GM19463 (cell line): ENCODE results near the gene FYCO1.
"Not testable (repeated sequence)": the region's sequence is repeated elsewhere in the genome, so short reads cannot be mapped to it uniquely, and the experiment has no call there.

Source experiments
- ATAC-seq: cut with Tn5 transposase; IDR thresholded peaks from one replicate; pipeline ENCODE4 v1.9.1; 2021; ENCODE audit warnings: mild to moderate bottlenecking, moderate library complexity; ENCODE audit not compliant: unreplicated experiment

FYCO1 gene

DNA sequence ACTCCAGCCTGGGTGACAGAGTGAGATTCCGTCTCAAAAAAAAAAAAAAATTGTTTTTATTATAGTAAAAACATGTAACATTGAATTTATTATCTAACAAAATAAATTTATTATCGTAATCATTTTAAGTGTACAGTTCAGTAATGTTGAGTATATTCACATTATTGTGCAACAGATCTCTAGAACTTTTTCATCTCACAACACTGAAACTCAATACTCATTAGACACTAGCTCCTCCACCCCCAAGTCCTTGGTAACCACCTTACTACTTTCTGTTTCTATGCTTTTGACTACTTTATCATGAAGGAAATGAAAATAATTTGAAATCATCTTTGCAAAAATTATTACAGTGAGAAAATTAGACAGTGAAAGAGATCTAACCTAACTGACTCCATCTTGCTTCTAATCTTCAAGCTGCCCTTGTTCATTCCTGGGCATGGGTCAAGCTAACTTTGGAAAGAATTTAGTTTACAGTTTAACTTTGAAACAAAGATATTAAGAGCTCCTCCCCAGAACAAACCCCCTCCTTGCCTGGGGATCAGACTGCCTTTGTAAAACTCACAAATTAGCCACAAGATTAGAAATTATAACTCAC lies 15.0 kb upstream of the FYCO1 start:
- ATAC-seq: no peak

- ATAC-seq: no peak
These were observed 12.4 kb upstream of the FYCO1 start for GRCh38 chr3:46008058-46008457.

DNA sequence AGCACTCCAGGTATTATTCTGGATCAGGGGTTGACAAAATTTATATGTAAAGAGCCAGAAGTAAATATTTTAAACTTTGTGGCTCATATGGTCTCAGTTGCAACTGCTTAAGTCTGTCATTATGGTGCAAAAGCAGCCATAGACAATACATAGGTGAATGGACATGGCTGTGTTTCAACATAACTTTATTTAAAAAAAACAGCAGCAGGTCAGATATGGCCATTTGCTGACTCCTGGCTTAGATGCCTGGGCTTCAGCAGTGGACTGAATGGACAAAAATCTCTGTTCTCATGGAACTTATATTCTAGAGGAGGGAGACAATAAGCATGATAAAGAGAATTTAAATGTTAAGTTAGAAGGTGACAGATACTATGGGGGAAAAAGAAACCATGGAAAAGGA lies 11.7 kb upstream of the FYCO1 start:
- no peak for ATAC-seq

- ATAC-seq: no peak
These were observed 10.8 kb upstream of the FYCO1 start for GRCh38 chr3:46006238-46007032.

- not testable (repeated sequence) for ATAC-seq
These were observed 8.1 kb upstream of the FYCO1 start for GRCh38 chr3:46003706-46004105.

GRCh38 chr3:46001178-46001577 lies 5.6 kb upstream of the FYCO1 start:
- no peak for ATAC-seq

DNA sequence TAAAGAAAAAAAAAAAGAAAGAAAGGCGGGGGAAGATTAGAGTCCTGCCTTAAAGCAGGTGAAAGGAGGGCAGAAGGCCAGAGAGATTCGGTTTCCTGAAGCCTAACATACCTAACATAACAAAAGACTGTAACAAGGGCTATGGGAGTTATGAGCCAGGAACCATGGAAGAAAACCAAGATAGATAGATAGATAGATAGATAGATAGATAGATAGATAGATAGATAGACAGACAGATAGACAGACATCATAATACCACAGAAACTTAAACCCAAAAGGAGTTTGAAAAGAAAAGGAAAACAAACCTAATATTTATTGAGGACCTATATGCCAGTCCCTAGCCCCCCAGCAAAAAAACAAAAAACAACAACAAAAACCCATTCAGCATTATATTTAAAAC lies 2.3 kb upstream of the FYCO1 start:
- ATAC-seq: no peak

- not testable (repeated sequence) for ATAC-seq
These were observed 1.9 kb upstream of the FYCO1 start for GRCh38 chr3:45997499-45997898.

DNA sequence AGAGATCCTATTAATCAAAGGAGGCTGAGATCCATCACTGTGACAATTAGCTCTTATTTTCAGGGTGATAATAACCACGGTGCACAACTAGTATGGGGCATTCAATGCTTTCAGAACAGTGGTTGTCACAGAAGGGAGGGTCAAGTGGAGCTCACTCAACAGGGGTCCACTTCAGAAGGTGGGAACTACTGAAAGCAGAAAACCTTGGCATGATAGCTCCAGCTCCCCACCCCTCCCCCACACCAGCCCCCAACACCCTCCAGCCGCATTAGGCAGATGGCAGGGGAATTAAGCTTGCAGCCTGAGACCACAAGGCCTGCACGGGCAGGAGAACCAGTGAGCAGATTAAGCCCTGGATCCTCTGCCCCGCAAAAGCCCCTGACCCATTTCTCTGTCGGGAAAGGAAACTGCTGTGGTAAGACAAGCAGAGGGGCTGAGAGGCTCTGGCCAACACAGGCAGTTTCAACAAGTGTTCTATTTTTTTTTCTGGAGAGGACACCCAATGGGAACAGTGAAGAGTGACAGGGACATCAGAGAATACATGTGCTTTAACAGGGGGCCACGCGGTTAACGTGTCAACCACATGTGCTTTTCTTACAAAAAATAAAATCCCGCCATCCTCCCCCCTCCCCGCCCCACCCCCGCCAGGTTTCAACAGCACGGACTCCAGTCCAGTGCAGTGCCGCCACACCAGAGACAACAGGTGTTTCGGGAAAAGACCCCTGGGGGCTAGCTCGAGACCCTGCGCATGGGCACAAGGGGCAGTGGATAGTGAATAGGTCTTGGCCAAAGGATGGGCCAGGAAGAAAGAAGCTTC lies 997 bp downstream of the FYCO1 start:
- ATAC-seq: peak; percentile 20

DNA sequence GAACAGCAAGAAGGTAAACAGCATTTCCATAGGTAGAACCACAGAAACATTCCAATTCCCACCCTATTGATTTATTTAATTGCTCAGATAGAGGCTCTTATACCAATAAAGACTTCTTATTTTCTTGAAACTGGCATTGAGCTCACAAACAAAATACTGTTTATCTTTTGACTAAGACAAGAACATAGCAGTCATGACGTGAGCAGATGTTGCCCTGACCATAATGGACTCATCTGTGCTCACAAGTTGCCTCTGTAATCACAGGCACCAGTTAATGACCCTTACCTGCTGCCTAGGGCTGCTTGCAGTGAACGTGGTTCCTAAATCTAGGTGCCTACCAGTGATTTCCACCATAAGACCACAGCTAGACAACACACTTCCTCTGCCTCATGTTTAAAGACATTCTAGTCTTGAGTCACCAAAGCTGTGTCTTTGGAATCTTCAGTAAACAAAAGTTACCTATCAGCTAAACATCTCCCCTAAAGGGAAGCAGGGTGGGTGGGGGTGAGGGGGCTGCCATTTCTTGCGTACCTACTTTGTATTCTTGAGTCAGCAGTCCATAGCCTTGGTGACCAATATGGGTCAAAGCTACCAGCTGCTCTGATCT lies 2.1 kb downstream of the FYCO1 start:
- ATAC-seq: no peak

- no peak for ATAC-seq
These were observed 2.8 kb downstream of the FYCO1 start for GRCh38 chr3:45992821-45993221.

DNA sequence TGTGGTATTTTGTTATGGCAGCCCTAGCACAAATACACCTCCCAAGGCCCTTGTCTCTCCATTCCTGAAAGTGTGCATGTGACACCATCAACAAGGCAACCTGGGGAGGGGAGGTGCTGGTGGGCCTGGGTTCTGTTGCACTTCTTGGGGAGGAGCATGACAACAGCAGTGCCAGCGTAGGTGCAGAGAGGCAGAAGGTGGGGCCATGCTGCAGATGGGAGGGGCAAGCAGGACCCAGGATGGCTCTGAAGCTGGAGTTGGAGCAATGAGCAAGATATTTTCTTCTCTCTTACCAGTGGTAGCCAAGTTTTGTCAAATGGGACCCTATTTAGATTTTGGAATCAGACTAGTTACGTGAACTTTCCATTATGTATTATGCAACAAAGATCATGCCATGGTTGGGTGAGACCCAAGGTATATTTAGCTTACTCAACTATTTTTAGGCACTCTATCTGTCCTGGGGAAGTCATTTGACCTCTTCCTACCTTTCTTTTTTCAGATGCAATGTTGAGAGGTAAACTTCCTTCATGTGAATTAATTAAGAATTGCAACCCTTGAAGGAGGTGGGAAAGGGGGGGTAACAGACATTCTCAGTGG lies 3.4 kb downstream of the FYCO1 start:
- no peak for ATAC-seq

DNA sequence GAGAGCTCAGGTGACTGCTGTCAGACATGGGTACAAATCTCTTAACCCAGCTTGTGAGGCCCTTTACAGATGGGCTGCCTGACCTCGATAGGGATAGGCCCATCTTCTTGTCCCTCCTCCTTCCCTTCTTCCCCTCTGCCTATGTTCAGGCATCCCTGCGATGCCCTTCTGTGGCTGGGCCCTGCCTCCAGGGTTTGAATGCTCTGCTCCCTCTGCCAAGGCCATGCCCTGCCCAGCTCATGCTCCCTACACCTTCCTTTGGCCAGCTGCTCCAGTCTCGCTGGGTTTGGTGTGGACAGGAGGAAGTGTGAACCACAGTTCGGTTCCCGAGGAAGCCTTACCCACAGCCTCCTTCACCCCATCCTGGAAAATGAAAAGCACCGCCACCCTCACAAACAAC lies 4.3 kb downstream of the FYCO1 start:
- ATAC-seq: no peak

GRCh38 chr3:45990181-45990580 lies 5.4 kb downstream of the FYCO1 start:
- ATAC-seq: no peak

DNA sequence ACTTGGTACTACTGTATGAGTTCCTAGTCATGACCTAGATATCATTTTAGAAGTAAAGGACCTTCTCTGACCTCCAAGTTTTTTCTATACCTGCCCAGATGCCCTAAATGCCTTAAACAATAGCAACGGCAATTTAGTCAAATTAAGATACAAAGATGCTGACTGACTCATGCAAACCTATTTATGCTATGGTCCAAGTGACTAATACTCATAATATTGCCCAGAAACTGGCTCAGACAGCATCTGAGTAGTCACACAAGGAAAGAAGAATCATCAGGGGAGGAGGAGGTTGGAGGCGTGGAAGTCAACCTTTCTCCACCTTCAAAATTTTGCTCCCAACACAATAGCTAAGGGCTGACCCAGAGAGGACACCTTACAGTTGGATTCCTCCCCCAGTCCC lies 6.8 kb downstream of the FYCO1 start:
- no peak for ATAC-seq

DNA sequence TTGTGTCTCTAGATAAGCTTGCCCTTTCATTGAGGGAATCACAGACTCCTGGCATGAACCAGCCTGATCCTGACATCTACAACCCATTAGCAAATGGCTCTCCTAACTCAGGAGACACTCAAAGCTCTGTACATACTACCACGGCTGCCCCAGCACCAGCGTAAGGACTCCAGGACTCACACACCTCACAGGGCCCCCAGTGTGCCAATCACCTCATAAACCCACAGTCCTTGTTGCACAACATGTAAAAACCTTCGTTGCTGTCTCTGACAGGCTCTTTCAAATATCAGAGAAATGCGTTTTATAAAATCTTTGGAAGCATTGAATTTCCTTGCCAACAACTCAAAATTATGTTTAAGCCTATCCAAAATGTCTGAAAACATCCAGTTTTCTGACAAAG lies 7.3 kb downstream of the FYCO1 start:
- no peak for ATAC-seq

- ATAC-seq: no peak
These were observed 8.0 kb downstream of the FYCO1 start for GRCh38 chr3:45987368-45988291.

DNA sequence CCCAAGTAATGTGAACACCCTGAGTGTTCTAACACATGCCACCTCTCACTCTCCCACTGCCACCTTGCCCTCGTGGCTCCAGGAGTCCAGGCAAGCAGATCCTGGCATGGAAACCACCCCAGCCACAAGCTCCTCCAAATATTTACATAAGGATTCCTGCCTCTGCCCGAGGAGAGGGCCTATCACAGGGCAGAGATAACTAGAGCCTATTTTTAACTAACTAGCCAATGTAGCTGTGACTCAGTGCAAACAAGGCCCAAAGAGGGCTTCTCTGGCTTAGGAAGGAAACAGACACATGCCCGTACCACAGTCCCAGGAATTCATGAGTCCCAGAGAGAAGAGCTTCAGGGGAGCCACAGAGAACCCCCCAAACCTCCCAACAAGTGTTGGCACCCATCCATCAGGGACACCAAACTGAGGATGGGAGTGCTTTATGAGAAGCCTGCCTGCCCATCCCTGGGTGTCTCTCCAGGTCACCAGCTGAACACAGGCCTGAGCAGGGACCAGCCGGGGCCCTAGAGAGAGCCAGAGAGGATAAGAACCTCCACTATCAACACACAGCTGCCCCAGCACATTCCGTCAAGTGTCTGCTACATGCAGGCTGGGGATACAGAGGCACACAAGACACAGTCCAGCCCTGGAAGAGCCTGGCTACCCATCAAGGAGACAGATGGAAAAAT lies 9.2 kb downstream of the FYCO1 start:
- ATAC-seq: no peak

DNA sequence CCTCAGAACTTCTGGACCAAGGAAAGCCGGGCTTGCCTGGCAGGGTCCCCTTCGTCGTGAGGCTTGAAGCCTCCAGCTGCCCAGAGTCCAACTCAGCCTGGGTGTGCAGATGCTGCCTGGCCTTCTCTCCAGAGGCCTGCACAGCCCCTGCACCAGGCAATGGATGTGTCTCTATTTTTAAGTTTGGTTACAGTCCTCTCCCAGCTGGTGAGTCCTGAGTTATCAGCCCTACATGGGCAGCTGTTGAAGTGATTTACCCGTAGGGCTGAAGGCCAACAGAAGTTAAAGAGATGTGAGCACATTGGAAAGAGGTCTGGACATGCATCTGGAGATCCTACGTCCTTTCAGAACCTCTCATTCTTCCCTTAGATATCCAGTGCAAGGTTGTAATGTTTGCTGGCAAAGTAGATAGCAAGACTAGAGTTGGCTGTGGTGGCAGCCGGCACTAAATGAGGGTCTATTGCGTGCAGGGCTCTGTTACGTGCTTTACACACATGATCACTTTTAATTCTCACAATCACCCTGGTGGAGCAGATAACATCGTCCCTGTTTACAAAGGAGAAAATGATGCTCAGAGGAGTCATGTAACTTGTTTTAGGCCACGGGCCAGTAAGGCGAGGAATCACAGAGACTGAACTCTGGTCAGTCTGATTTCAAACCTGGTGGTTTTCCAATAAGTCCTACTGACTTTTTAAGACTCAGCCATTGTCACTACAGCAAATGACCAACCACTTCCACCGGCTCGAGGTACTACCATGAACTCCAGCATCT lies 9.9 kb downstream of the FYCO1 start:
- no peak for ATAC-seq
